ENCODE data around the gene MAP3K3. TPM values are rescaled to one million over a fixed set of nuclear protein-coding genes. Genes with fewer than 3 reads are reported as not detected.
A peak's percentile ranks its signal among the peaks of the same experiment; 100 is the strongest.

The MAP3K3 gene
- total and polyA plus RNA-seq, 9 of the 15 experiments (the other 6 are each of a cell fraction or from before 2014, with no cell fraction given): 0.69 to 16.5 (median 12.1) TPM

GRCh38 chr17:63624531-63624880 is 2.3 kb downstream of the MAP3K3 start:
- H3K4me3 ChIP-seq: no peak overlapping the region
- H3K4me1 ChIP-seq (replicated peaks in 1 of 2; ENCODE audit: control insufficient read depth in 2 of 2, insufficient read depth in 2 of 2, low read length in 2 of 2): peaks cover 10 to 22% of the 10 kb centered on the region in 2 experiments; a peak in 4 of 5 replicates
- H3K4me2 ChIP-seq (ENCODE audit: insufficient read depth, low read length): peak overlapping the region; percentile 76; the same call in 1 of the 2 replicates
- H3K9me1 ChIP-seq (ENCODE audit: control insufficient read depth, insufficient read depth, low read length): peaks cover 3% of the 10 kb centered on the region
- BruUV-seq (replicated peaks): TSS peak; percentile 35
- no peak overlapping the region for H3K27ac ChIP-seq (ENCODE audit: extremely low read depth, low read depth, low read length)
- DNase-seq (ENCODE audit: extremely low read depth in 1 of 4, low spot score in 3 of 4) (no peak), FAIRE-seq (no peak), ATAC-seq (no peak)
- ChIA-PET POLR2A (interaction anchor here (1.0 to 2.4 kb wide), 2 partner anchors 11 to 19 kb away, joined by 3 to 10 read pairs; no protein-coding TSS in a partner anchor), CTCF (ENCODE audit: low intra/inter-chr PET ratio) (no interaction called here)
- peak overlapping the region in 1 of 2 experiments; percentile 0; a peak in 1 of 4 replicates for H3K9ac ChIP-seq (ENCODE audit: insufficient read depth in 1 of 2, low read depth in 2 of 2, low read length in 2 of 2)
- 38% methylated on average over 1 of the region's 1 CpG for WGBS (ENCODE audit: insufficient coverage, low coverage, missing lambda C conversion rate)
- intact Hi-C loops (cut with micrococcal nuclease): loop anchor here (5.0 to 10.0 kb wide), 3 partner anchors 73 to 220 kb away; partner anchors contain the start of genes CCDC47, DDX42 and SMARCD2
- in situ Hi-C loops (cut with MboI): no loop called here
- TF ChIP-seq, protein P1, sequence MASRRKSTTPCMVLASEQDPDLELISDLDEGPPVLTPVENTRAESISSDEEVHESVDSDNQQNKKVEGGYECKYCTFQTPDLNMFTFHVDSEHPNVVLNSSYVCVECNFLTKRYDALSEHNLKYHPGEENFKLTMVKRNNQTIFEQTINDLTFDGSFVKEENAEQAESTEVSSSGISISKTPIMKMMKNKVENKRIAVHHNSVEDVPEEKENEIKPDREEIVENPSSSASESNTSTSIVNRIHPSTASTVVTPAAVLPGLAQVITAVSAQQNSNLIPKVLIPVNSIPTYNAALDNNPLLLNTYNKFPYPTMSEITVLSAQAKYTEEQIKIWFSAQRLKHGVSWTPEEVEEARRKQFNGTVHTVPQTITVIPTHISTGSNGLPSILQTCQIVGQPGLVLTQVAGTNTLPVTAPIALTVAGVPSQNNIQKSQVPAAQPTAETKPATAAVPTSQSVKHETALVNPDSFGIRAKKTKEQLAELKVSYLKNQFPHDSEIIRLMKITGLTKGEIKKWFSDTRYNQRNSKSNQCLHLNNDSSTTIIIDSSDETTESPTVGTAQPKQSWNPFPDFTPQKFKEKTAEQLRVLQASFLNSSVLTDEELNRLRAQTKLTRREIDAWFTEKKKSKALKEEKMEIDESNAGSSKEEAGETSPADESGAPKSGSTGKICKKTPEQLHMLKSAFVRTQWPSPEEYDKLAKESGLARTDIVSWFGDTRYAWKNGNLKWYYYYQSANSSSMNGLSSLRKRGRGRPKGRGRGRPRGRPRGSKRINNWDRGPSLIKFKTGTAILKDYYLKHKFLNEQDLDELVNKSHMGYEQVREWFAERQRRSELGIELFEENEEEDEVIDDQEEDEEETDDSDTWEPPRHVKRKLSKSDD (conservative IDR thresholded peaks at IDR 0.05; ENCODE audit: low read length): no peak
- TF ChIP-seq NR3C1 (CRISPR knock-in tag; IDR thresholded peaks at IDR 0.05): no peak
- TF ChIP-seq, protein P2, sequence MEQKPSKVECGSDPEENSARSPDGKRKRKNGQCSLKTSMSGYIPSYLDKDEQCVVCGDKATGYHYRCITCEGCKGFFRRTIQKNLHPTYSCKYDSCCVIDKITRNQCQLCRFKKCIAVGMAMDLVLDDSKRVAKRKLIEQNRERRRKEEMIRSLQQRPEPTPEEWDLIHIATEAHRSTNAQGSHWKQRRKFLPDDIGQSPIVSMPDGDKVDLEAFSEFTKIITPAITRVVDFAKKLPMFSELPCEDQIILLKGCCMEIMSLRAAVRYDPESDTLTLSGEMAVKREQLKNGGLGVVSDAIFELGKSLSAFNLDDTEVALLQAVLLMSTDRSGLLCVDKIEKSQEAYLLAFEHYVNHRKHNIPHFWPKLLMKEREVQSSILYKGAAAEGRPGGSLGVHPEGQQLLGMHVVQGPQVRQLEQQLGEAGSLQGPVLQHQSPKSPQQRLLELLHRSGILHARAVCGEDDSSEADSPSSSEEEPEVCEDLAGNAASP (IDR thresholded peaks at IDR 0.05): no peak
- H3K36me3 ChIP-seq (ENCODE audit: control insufficient read depth, insufficient read depth, low read length): no peaks in the 10 kb centered on the region; the same call in 2 of the 3 replicates
- no peaks in the 10 kb centered on the region for H3K27me3 ChIP-seq (ENCODE audit: control insufficient read depth in 2 of 2, insufficient read depth in 2 of 2, low read length in 2 of 2)
- H4K20me1 ChIP-seq (replicated peaks; ENCODE audit: control insufficient read depth, insufficient read depth, low read length): no peaks in the 10 kb centered on the region
- no peaks in the 10 kb centered on the region for H3K9me3 ChIP-seq (replicated peaks; ENCODE audit: control insufficient read depth, insufficient read depth, low read depth, low read length)
- H2AFZ ChIP-seq (ENCODE audit: low read depth, low read length): no peak overlapping the region
- peaks cover 43% of the 10 kb centered on the region for H3K79me2 ChIP-seq (ENCODE audit: control insufficient read depth, insufficient read depth, low read length)
